H1 (cell line): ENCODE results near the gene MGAT5B. TPM values are rescaled to one million over a fixed set of nuclear protein-coding genes. Genes with fewer than 3 reads are reported as not detected.

ENCODE experiments used
- CTCF ChIA-PET: fragments of 300-600 bp; sonication (Branson Sonifier 250); formaldehyde crosslinking; loops from one replicate; lab custom pipeline; 2021; ENCODE audit not compliant: partially characterized antibody; lab: Charles Lee
- POLR2A ChIA-PET: fragments of 300-600 bp; sonication (Branson Sonifier 250); formaldehyde crosslinking; loops from one replicate; lab custom pipeline; 2021; ENCODE audit warnings: inconsistent platforms; ENCODE audit not compliant: partially characterized antibody; lab: Charles Lee
- DNase-seq, 2 experiments: peaks; one replicate each; pipeline versions ENCODE4 v3.0.0 to v3.0.0-alpha.2; 2010 to 2022; ENCODE audit warnings: low spot score in 2 of 2, low read depth in 1 of 2, mixed read lengths in 1 of 2
- FAIRE-seq: peaks from 2 replicates; lab custom pipeline; 2011; peaks lifted over from hg19 to GRCh38; lab: Jason Lieb, UNC
- H2AFZ ChIP-seq: 2 replicates; pipeline ENCODE4 v1.8.1; 2012; ENCODE audit warnings: low read length, inconsistent platforms
- H2AK5ac ChIP-seq: 2 replicates; pipeline ENCODE4 v1.6.1; 2013; ENCODE audit warnings: low read depth, low read length
- H2BK120ac ChIP-seq: replicated peaks from 2 replicates; pipeline ENCODE3; 2013; ENCODE audit warnings: low read depth, low read length, inconsistent platforms
- H2BK12ac ChIP-seq: 2 replicates; pipeline ENCODE4 v1.6.1; 2013; ENCODE audit warnings: low read depth, low read length
- H2BK15ac ChIP-seq: 2 replicates; pipeline ENCODE4 v1.6.1; 2013; ENCODE audit warnings: low read length
- H2BK20ac ChIP-seq: 2 replicates; pipeline ENCODE4 v1.6.1; 2013; ENCODE audit warnings: low read length
- H2BK5ac ChIP-seq: 2 replicates; pipeline ENCODE4 v1.6.1; 2013; ENCODE audit warnings: low read depth, low read length
- H3K14ac ChIP-seq: 2 replicates; pipeline ENCODE4 v1.6.1; 2013; ENCODE audit warnings: inconsistent platforms; ENCODE audit not compliant: insufficient read length
- H3K18ac ChIP-seq: 2 replicates; pipeline ENCODE4 v1.6.1; 2013; ENCODE audit warnings: low read length; ENCODE audit errors: extremely low read depth
- H3K23ac ChIP-seq: 2 replicates; pipeline ENCODE4 v1.6.1; 2013; ENCODE audit warnings: inconsistent platforms; ENCODE audit not compliant: insufficient read length
- H3K23me2 ChIP-seq: 2 replicates; pipeline ENCODE4 v1.6.1; 2013; ENCODE audit warnings: low read depth, low read length
- H3K27ac ChIP-seq: 2 replicates; pipeline ENCODE4 v1.6.1; 2011; ENCODE audit warnings: low read depth, low read length, inconsistent platforms
- H3K27me3 ChIP-seq, 4 experiments: replicated peaks in 1 of 4; 1 replicate in 1 of 4; 2 replicates in 3 of 4; pipeline versions ENCODE4 v1.6.1 to v1.8.1; 2011 to 2013; ENCODE audit warnings: low read length in 3 of 4, mild to moderate bottlenecking in 3 of 4, inconsistent platforms in 2 of 4, mixed read lengths in 2 of 4, moderate library complexity in 1 of 4; ENCODE audit not compliant: control insufficient read depth in 3 of 4, insufficient read depth in 3 of 4; ENCODE audit errors: extremely low read depth in 1 of 4
- H3K36me3 ChIP-seq, 4 experiments: 2 replicates each; pipeline versions ENCODE4 v1.6.1 to v1.8.1; 2011 to 2013; ENCODE audit warnings: mild to moderate bottlenecking in 4 of 4, low read length in 3 of 4, moderate library complexity in 2 of 4, control low read depth in 1 of 4, inconsistent platforms in 1 of 4; ENCODE audit not compliant: insufficient read depth in 4 of 4, control insufficient read depth in 2 of 4
- H3K4ac ChIP-seq: replicated peaks from 2 replicates; pipeline ENCODE3; 2013; ENCODE audit warnings: low read length, low read depth, mixed read lengths, inconsistent platforms; ENCODE audit not compliant: insufficient read length
- H3K4me1 ChIP-seq, 4 experiments: replicated peaks in 1 of 4; 1 replicate in 1 of 4; 2 replicates in 3 of 4; pipeline versions ENCODE4 v1.6.1 to v1.8.1; 2011 to 2013; ENCODE audit warnings: low read length in 3 of 4, inconsistent platforms in 2 of 4, mixed read lengths in 1 of 4; ENCODE audit not compliant: insufficient read depth in 4 of 4, control insufficient read depth in 3 of 4
- H3K4me2 ChIP-seq, 2 experiments: 2 replicates each; pipeline versions ENCODE4 v1.6.1 to v1.8.1; 2011 to 2013; ENCODE audit warnings: low read depth in 2 of 2, low read length in 2 of 2, control low read depth in 1 of 2, inconsistent platforms in 1 of 2, mild to moderate bottlenecking in 1 of 2; ENCODE audit not compliant: insufficient read depth in 1 of 2
- H3K4me3 ChIP-seq, 4 experiments: fragments of 200-600, 300-600 bp in 1 of 4; sonication (generic), shearing (Covaris generic), sonication (Bioruptor Twin) in 1 of 4; 2 replicates each; pipeline versions ENCODE4 v1.5.1 to v1.8.1; 2011 to 2016; ENCODE audit warnings: low read length in 4 of 4, low read depth in 3 of 4, control low read depth in 2 of 4, inconsistent platforms in 2 of 4, mild to moderate bottlenecking in 2 of 4, mixed read lengths in 1 of 4, moderate library complexity in 1 of 4; ENCODE audit not compliant: insufficient read depth in 2 of 4; ENCODE audit errors: extremely low read depth in 1 of 4
- H3K56ac ChIP-seq: replicated peaks from 2 replicates; pipeline ENCODE3; 2013; ENCODE audit warnings: low read depth, mild to moderate bottlenecking, mixed read lengths, low read length, inconsistent platforms; ENCODE audit not compliant: insufficient read length
- H3K79me1 ChIP-seq: 2 replicates; pipeline ENCODE4 v1.6.1; 2013; ENCODE audit warnings: low read depth, low read length, control low read depth
- H3K79me2 ChIP-seq, 2 experiments: 2 replicates each; pipeline versions ENCODE4 v1.6.1 to v1.8.1; 2012 to 2013; ENCODE audit warnings: low read length in 2 of 2, mild to moderate bottlenecking in 2 of 2, inconsistent platforms in 1 of 2; ENCODE audit not compliant: insufficient read depth in 2 of 2, control insufficient read depth in 1 of 2
- H3K9ac ChIP-seq, 4 experiments: replicated peaks in 1 of 4; 1 replicate in 1 of 4; 2 replicates in 3 of 4; pipeline versions ENCODE4 v1.6.1 to v1.8.1; 2011 to 2013; ENCODE audit warnings: low read depth in 3 of 4, low read length in 3 of 4, control low read depth in 2 of 4, mild to moderate bottlenecking in 2 of 4, moderate library complexity in 2 of 4, inconsistent platforms in 1 of 4; ENCODE audit errors: extremely low read depth in 1 of 4
- H3K9me3 ChIP-seq, 2 experiments: 2 replicates each; pipeline versions ENCODE4 v1.6.1 to v1.8.1; 2012 to 2013; ENCODE audit warnings: mild to moderate bottlenecking in 2 of 2, moderate library complexity in 2 of 2, control low read depth in 1 of 2, inconsistent platforms in 1 of 2, low read depth in 1 of 2, low read length in 1 of 2, mixed read lengths in 1 of 2; ENCODE audit not compliant: insufficient read depth in 2 of 2
- H4K20me1 ChIP-seq, 2 experiments: replicated peaks in 1 of 2; 2 replicates each; pipeline versions ENCODE3 to v1.8.1; 2011 to 2013; ENCODE audit warnings: inconsistent platforms in 2 of 2, low read length in 2 of 2, mild to moderate bottlenecking in 1 of 2; ENCODE audit not compliant: insufficient read depth in 2 of 2, control insufficient read depth in 1 of 2
- H4K5ac ChIP-seq: 2 replicates; pipeline ENCODE4 v1.6.1; 2013; ENCODE audit warnings: low read length, low read depth, mixed read lengths, inconsistent platforms; ENCODE audit not compliant: insufficient read length
- H4K8ac ChIP-seq: 2 replicates; pipeline ENCODE4 v1.8.0; 2013; ENCODE audit warnings: mild to moderate bottlenecking, moderate library complexity, low read length, inconsistent platforms; ENCODE audit not compliant: insufficient read depth; ENCODE audit errors: extremely low read depth
- H4K91ac ChIP-seq: replicated peaks from 2 replicates; pipeline ENCODE3; 2013; ENCODE audit warnings: low read length, mixed read lengths, inconsistent platforms; ENCODE audit not compliant: insufficient read length
- BRCA1 ChIP-seq: IDR thresholded peaks from 2 replicates; pipeline ENCODE4 v1.6.1; 2012; ENCODE audit warnings: low read depth, low read length, improper control_type of control experiment
- MAX ChIP-seq: IDR thresholded peaks from 2 replicates; pipeline ENCODE4 v1.6.1; 2012; ENCODE audit warnings: inconsistent platforms
- WGBS, 2 experiments: shearing (Covaris generic) in 1 of 2; methylation state at CpG; one replicate each; pipeline versions ENCODE4 v1.1.6 to v1.1.7; 2013 to 2015; ENCODE audit warnings: low lambda C conversion rate in 2 of 2, mixed read lengths in 2 of 2, inconsistent platforms in 1 of 2, low coverage in 1 of 2, missing lambda C conversion rate in 1 of 2; ENCODE audit not compliant: insufficient replicate concordance in 2 of 2, insufficient coverage in 1 of 2, insufficient read length in 1 of 2; ENCODE audit errors: extremely low coverage in 1 of 2, missing lambda C conversion rate in 1 of 2; 5-methylcytosine and 5-hydroxymethylcytosine counted together
- polyA plus RNA-seq, 7 experiments: library from polyadenylated mRNA; depleted of rRNA in 3 of 7; stranded (reverse) in 5 of 7; unstranded in 2 of 7; fragments of >200 nt in 5 of 7; fragments of 200-250 nt in 2 of 7; gene quantifications; 1 replicate in 5 of 7; 2 replicates in 1 of 7; 4 replicates in 1 of 7; pipeline versions ENCODE4 v1.2.1 to v1.2.3, GENCODE V29; 2011 to 2013; ENCODE audit warnings: missing spikeins in 2 of 7, mixed read lengths in 2 of 7
- total RNA-seq: library from RNA; stranded (reverse); fragmentation: NEBNext Ultra II Directional; extraction: Animal tissue kit (Norgen Biotek cat#: 25700); gene quantifications from 2 replicates; pipeline ENCODE4 v1.2.1, GENCODE V29; 2021

MGAT5B gene
- total and polyA plus RNA-seq, 2 of the 8 experiments (the other 6 are each of a cell fraction or from before 2014, with no cell fraction given), result 7.9 to 8.2 TPM

GRCh38 chr17:76905036-76905435 is 36.8 kb downstream of the MGAT5B start:
- ChIA-PET POLR2A (no interaction called here), CTCF (interaction anchor here (1.0 kb wide), 1 partner anchor 16 kb away, joined by 4 read pairs; no protein-coding TSS in a partner anchor)
- Histone ChIP-seq H4K91ac (no peak overlapping the region), H3K4me2 (no peak overlapping the region), H3K9ac (no peak overlapping the region), H2BK5ac (no peak overlapping the region), H3K18ac (no peak overlapping the region), H3K79me1 (no peaks in the 10 kb centered on the region), H3K23ac (no peak overlapping the region), H3K36me3 (no peaks in the 10 kb centered on the region; a peak in 2 of 8 replicates), H3K4me1 (peaks cover 0 to 9% (median 3%) of the 10 kb centered on the region in 4 experiments; a peak in 4 of 7 replicates), H4K20me1 (peaks cover under 1 to 8% of the 10 kb centered on the region in 2 experiments), H4K8ac (no peak overlapping the region), H3K27ac (no peak overlapping the region), H3K9me3 (peaks cover 0 to 2% of the 10 kb centered on the region in 2 experiments; a peak in 1 of 4 replicates), H2BK20ac (no peak overlapping the region), H3K56ac (no peak overlapping the region), H4K5ac (no peak overlapping the region), H3K4me3 (no peak overlapping the region), H2AFZ (no peak overlapping the region), H2AK5ac (no peak overlapping the region), H2BK120ac (no peak overlapping the region), H3K79me2 (no peaks in the 10 kb centered on the region), H2BK15ac (no peak overlapping the region), H3K23me2 (peaks cover 2% of the 10 kb centered on the region; the same call in 1 of the 2 replicates), H2BK12ac (no peak overlapping the region), H3K14ac (no peak overlapping the region), H3K4ac (no peak overlapping the region), H3K27me3 (peaks cover 0 to 2% (median 0%) of the 10 kb centered on the region in 4 experiments; a peak in 1 of 7 replicates)
- WGBS, 2 experiments, result 81% methylated on average over 7 of the region's 8 CpGs; no CpG with 5 or more reads in 1 of the 2 experiments
- no peak for DNase-seq
- no peak for TF ChIP-seq MAX
- no peak for TF ChIP-seq BRCA1
- no peak for FAIRE-seq
